NT2/D1 (cell line): ENCODE measurements around the gene AK5.

Experiments used
- SUZ12 ChIP-seq: IDR thresholded peaks from 2 replicates; pipeline ENCODE4 v1.6.1; 2011; ENCODE audit not compliant: insufficient read length, insufficient read depth; ENCODE audit errors: extremely low read depth
- ZNF274 ChIP-seq: IDR thresholded peaks from 2 replicates; pipeline ENCODE4 v1.6.1; 2011; ENCODE audit warnings: mild to moderate bottlenecking, low read depth, low read length

DNA sequence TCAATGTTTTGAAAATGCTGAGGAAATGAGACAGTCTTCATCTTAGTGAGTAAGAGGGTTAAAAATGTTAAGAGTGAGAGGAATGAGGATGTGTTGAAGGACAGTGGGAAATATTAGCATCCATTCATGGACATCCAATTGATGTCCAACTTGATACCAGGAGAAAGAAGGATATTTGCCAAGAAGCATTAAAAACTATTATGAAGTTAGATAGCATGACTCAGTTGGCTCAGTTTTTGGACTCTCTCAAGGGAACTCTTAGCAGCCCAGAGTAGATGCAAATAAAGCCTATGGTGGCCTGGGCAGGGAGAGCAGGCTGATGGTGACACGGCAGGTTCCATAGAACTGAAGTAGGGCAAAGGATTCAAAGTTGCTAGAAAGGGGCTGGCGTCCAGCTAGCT is 229.6 kb downstream of the AK5 start:
- TF ChIP-seq SUZ12 (no peak), ZNF274 (no peak)
